A549 (cell line): ENCODE results near the gene PTPRJ. TPM values are rescaled to one million over a fixed set of nuclear protein-coding genes. Genes with fewer than 3 reads are reported as not detected.
A peak's percentile ranks its signal among the peaks of the same experiment; 100 is the strongest.

Experiments used
- ATAC-seq, 2 experiments: fragments of 200-7000 bp in 1 of 2; fragments of >200 bp in 1 of 2; cut with Nextera tagmentation in 1 of 2; cut with Tn5 transposase in 1 of 2; 3 replicates each; pipeline versions ENCODE4 v1.8.0 to v1.9.1; 2018 to 2020; ENCODE audit warnings: mild to moderate bottlenecking in 1 of 2, moderate library complexity in 1 of 2
- CTCF ChIA-PET: fragments of 300-600 bp; sonication (Branson Sonifier 250); formaldehyde crosslinking; extraction: SDS; loops from one replicate; lab custom pipeline; 2021; ENCODE audit warnings: antibody characterized with exemption, inconsistent platforms; lab: Yijun Ruan, JAX
- POLR2A ChIA-PET: fragments of 350-600 bp; formaldehyde crosslinking; extraction: SDS; loops from one replicate; lab custom pipeline; 2021; ENCODE audit warnings: antibody characterized with exemption, inconsistent platforms; lab: Yijun Ruan, JAX
- DNase-seq, 2 experiments: peaks; one replicate each; pipeline versions ENCODE4 v3.0.0 to v3.0.0-alpha.2; 2011 to 2016; ENCODE audit warnings: low read depth in 1 of 2, low spot score in 1 of 2
- FAIRE-seq: peaks from 2 replicates; lab custom pipeline; 2011; peaks lifted over from hg19 to GRCh38; lab: Jason Lieb, UNC
- H3K27ac ChIP-seq, 2 experiments: fragments of >200 bp; sonication (Bioruptor Twin); formaldehyde crosslinking; 3 replicates each; pipeline ENCODE4 v1.5.1; 2016 to 2017
- H3K4me1 ChIP-seq: fragments of >200 bp; sonication (Bioruptor Twin); formaldehyde crosslinking; 3 replicates; pipeline ENCODE4 v1.6.1; 2016
- H3K4me2 ChIP-seq: fragments of >200 bp; sonication (Bioruptor Twin); formaldehyde crosslinking; 3 replicates; pipeline ENCODE4 v1.6.1; 2016
- H3K4me3 ChIP-seq: fragments of >200 bp; sonication (Bioruptor Twin); formaldehyde crosslinking; 3 replicates; pipeline ENCODE4 v1.5.1; 2016
- H3K9me3 ChIP-seq: fragments of >200 bp; sonication (Bioruptor Twin); formaldehyde crosslinking; 3 replicates; pipeline ENCODE4 v1.6.1; 2016
- CEBPB ChIP-seq, 2 experiments: fragments of >200 bp in 1 of 2; sonication (Bioruptor Twin) in 1 of 2; formaldehyde crosslinking in 1 of 2; IDR thresholded peaks; 2 replicates each; pipeline ENCODE4 v1.6.1; 2012 to 2016
- CHD4 ChIP-seq: fragments of 200-600 bp; sonication (generic); IDR thresholded peaks from 2 replicates; pipeline ENCODE4 v1.6.1; 2016; ENCODE audit warnings: antibody characterized with exemption, mild to moderate bottlenecking, borderline replicate concordance
- ESRRA ChIP-seq: fragments of 150-350 bp; IDR thresholded peaks from 2 replicates; pipeline ENCODE4 v1.6.1; 2014; ENCODE audit warnings: mild to moderate bottlenecking, low read length, borderline replicate concordance
- FOSL2 ChIP-seq, 2 experiments: fragments of 450-650 bp in 1 of 2; fragments of >200 bp in 1 of 2; sonication (Bioruptor Twin) in 1 of 2; formaldehyde crosslinking; IDR thresholded peaks; 2 replicates each; pipeline versions ENCODE4 v1.5.0 to v1.6.1; 2016 to 2020; ENCODE audit warnings: mild to moderate bottlenecking in 1 of 2, moderate library complexity in 1 of 2
- GATA3 ChIP-seq: IDR thresholded peaks from 2 replicates; pipeline ENCODE4 v1.6.1; 2012; ENCODE audit warnings: borderline replicate concordance
- HDAC2 ChIP-seq: fragments of 200-600 bp; sonication (generic); IDR thresholded peaks from 2 replicates; pipeline ENCODE4 v1.6.1; 2016
- HEYL ChIP-seq: fragments of 250-450 bp; sonication (Bioruptor Pico); IDR thresholded peaks from 2 replicates; pipeline ENCODE4 v1.8.0; 2021; ENCODE audit warnings: mild to moderate bottlenecking, moderate library complexity
- JUN ChIP-seq, 2 experiments: fragments of >200 bp; sonication (Bioruptor Twin); formaldehyde crosslinking; IDR thresholded peaks; 2 replicates in 1 of 2; 3 replicates in 1 of 2; pipeline ENCODE4 v1.6.1; 2016 to 2017
- MAFK ChIP-seq: fragments of 450-650 bp; IDR thresholded peaks from 2 replicates; pipeline ENCODE4 v1.6.1; 2014; ENCODE audit not compliant: partially characterized antibody
- MAZ ChIP-seq: fragments of 150-350 bp; IDR thresholded peaks from 2 replicates; pipeline ENCODE4 v1.6.1; 2014; ENCODE audit warnings: antibody characterized with exemption, low read depth, low read length, borderline replicate concordance
- MYC ChIP-seq: IDR thresholded peaks from 2 replicates; pipeline ENCODE4 v1.6.1; 2012; ENCODE audit warnings: mild to moderate bottlenecking, inconsistent platforms, low read length, improper control_type of control experiment, borderline replicate concordance
- NFE2L2 ChIP-seq: fragments of 150-350 bp; conservative IDR thresholded peaks from 2 replicates; pipeline ENCODE4 v1.6.1; 2014; ENCODE audit warnings: low read length
- POLR2A ChIP-seq: IDR thresholded peaks from 2 replicates; pipeline ENCODE4 v1.6.1; 2012; ENCODE audit warnings: mild to moderate bottlenecking, low read length
- RAD21 ChIP-seq, 2 experiments: fragments of >200 bp in 1 of 2; sonication (Bioruptor Twin) in 1 of 2; formaldehyde crosslinking in 1 of 2; IDR thresholded peaks in 1 of 2; conservative IDR thresholded peaks in 1 of 2; 2 replicates in 1 of 2; 3 replicates in 1 of 2; pipeline ENCODE4 v1.6.1; 2012 to 2018; ENCODE audit warnings: inconsistent platforms in 1 of 2
- RFX5 ChIP-seq: fragments of 450-650 bp; IDR thresholded peaks from 2 replicates; pipeline ENCODE4 v1.7.1; 2014; ENCODE audit warnings: antibody characterized with exemption, mild to moderate bottlenecking, moderate library complexity
- SMC3 ChIP-seq: fragments of >200 bp; sonication (Bioruptor Twin); formaldehyde crosslinking; IDR thresholded peaks from 3 replicates; pipeline ENCODE4 v1.6.1; 2018; ENCODE audit warnings: inconsistent platforms
- SREBF2 ChIP-seq: fragments of 450-650 bp; IDR thresholded peaks from 2 replicates; pipeline ENCODE4 v1.6.1; 2014; ENCODE audit warnings: mild to moderate bottlenecking, moderate library complexity
- TFCP2L1 ChIP-seq: fragments of 250-450 bp; sonication (Bioruptor Pico); IDR thresholded peaks from 2 replicates; pipeline ENCODE4 v1.5.0; 2021; ENCODE audit warnings: mild to moderate bottlenecking
- TP53 ChIP-seq: fragments of 250-450 bp; sonication (Bioruptor Pico); IDR thresholded peaks from 2 replicates; pipeline ENCODE4 v1.5.0; 2021; ENCODE audit warnings: mild to moderate bottlenecking, moderate library complexity
- ZC3H11A ChIP-seq: fragments of 450-650 bp; IDR thresholded peaks from 2 replicates; pipeline ENCODE4 v1.6.1; 2014; ENCODE audit warnings: antibody characterized with exemption, mild to moderate bottlenecking
- WGBS: methylation state at CpG from one replicate; pipeline ENCODE4 v1.1.6; 2017; ENCODE audit errors: missing lambda C conversion rate; 5-methylcytosine and 5-hydroxymethylcytosine counted together
- polyA plus RNA-seq, 4 experiments: library from polyadenylated mRNA; depleted of rRNA in 3 of 4; stranded (reverse); fragments of >200 nt; fragmentation: RNase III in 1 of 4; extraction: RNeasy Plus Mini Kit Qiagen cat#74134 plus additional on column Dnase treatment in 1 of 4; gene quantifications; 2 replicates in 3 of 4; 3 replicates in 1 of 4; pipeline ENCODE4 v1.2.3, GENCODE V29; 2011 to 2017
- TF ChIP-seq, protein P1 (sequence below): fragments of 250-450 bp; sonication (Bioruptor Pico); IDR thresholded peaks from 2 replicates; pipeline ENCODE4 v1.5.0; 2020; ENCODE audit warnings: low read depth, mild to moderate bottlenecking, moderate library complexity
- TF ChIP-seq, protein P2 (sequence below): fragments of 150-350 bp; IDR thresholded peaks from 2 replicates; pipeline ENCODE4 v1.6.1; 2014; ENCODE audit warnings: low read depth, mild to moderate bottlenecking, low read length
- TF ChIP-seq, protein P3 (sequence below): IDR thresholded peaks from 2 replicates; pipeline ENCODE4 v1.6.1; 2012; ENCODE audit warnings: low read depth, borderline replicate concordance
- TF ChIP-seq, protein P4 (sequence below): fragments of 250-450 bp; sonication (Bioruptor Pico); IDR thresholded peaks from 2 replicates; pipeline ENCODE4 v1.5.0; 2021; ENCODE audit warnings: mild to moderate bottlenecking, moderate library complexity, borderline replicate concordance
- TF ChIP-seq, protein P5 (sequence below): IDR thresholded peaks from 2 replicates; pipeline ENCODE4 v1.6.1; 2012

The PTPRJ gene
- polyA plus RNA-seq, 2 of the 4 experiments (the other 2 are of a cell fraction), result 30.3 to 50.5 TPM

DNA sequence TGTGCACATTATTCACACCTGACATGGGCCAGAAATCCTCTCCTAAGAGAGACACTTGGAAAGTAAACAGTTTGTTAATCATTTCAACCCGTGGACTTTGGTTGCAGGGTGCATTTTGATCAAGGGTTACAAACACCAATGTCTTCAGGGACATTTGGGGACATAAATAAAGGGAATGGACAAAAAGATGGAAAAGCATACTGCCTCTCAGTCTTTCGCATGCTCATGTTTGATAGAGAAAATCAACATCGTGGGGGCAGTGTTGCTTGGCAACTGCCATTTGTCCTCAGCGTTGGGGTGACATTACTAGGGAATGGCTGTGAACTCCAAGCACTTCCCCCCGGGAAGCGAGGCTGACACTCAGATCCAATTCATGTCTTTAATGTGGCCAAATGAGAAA, 121.6 kb downstream of the PTPRJ start (continued):
- TF ChIP-seq, protein P1, sequence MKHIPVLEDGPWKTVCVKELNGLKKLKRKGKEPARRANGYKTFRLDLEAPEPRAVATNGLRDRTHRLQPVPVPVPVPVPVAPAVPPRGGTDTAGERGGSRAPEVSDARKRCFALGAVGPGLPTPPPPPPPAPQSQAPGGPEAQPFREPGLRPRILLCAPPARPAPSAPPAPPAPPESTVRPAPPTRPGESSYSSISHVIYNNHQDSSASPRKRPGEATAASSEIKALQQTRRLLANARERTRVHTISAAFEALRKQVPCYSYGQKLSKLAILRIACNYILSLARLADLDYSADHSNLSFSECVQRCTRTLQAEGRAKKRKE (CRISPR knock-in tag), result no peak
- TF ChIP-seq TP53 (CRISPR knock-in tag) (no peak), ZC3H11A (no peak), MAZ (no peak), GATA3 (no peak), NFE2L2 (no peak), FOSL2 (IDR thresholded peaks at IDR 0.05) (no peak), FOSL2 (CRISPR knock-in tag; IDR thresholded peaks at IDR 0.05) (no peak)
- TF ChIP-seq, protein P2, sequence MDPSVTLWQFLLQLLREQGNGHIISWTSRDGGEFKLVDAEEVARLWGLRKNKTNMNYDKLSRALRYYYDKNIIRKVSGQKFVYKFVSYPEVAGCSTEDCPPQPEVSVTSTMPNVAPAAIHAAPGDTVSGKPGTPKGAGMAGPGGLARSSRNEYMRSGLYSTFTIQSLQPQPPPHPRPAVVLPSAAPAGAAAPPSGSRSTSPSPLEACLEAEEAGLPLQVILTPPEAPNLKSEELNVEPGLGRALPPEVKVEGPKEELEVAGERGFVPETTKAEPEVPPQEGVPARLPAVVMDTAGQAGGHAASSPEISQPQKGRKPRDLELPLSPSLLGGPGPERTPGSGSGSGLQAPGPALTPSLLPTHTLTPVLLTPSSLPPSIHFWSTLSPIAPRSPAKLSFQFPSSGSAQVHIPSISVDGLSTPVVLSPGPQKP, result no peak

DNA sequence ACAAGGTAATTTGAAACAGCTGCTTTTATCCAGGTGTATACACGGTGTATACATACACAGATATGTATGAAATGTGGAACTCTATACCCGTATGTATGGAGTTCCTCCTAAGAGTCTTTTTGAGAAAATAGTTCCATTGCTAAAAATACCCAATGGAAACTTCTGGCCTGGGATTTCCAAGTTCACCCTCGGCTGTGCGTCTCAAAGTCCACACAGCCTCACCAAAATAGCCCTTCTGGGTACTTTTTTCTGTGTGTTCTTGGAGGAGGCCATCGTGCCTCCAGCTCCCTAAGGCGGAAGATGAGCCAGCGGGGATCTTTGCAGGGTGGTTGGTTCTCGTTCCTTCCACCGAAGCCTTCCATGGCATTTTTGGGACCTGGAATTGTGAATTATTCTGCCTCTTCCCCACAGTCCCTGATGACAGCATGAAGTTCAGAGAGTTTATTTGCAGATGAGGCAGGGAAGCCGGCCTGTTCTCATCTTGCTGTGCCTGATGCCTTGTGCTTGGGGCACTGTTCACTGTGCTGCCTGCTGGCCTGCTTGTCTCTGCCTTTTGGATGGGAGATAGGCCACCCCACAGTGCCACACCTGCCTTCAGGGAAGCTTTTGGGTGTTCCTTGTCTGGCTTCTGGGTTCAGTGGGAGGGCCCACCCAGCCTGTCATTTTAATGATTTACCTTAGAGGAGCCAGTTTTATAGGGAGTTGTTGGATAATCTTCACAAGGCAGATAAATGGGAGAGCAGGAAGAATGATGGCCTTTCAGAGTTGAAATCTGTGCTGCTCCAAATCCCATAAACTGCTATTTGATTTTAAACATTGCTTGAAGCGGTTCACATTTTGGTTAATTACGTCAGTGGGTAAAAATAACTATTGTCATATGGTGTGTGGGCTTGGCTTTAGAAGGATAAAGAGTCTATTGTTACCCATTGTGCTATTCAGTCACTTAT, 123.5 kb downstream of the PTPRJ start:
- CTCF ChIA-PET, result interaction anchor here (0.6 to 20.1 kb wide), 7 partner anchors 11 to 165 kb away, joined by 3 to 478 read pairs (median 3); no protein-coding TSS in a partner anchor
- no peak for TF ChIP-seq SREBF2
- TF ChIP-seq TP53 (CRISPR knock-in tag), result no peak
- TF ChIP-seq RFX5, result peak; percentile 88
- TF ChIP-seq, protein P3, sequence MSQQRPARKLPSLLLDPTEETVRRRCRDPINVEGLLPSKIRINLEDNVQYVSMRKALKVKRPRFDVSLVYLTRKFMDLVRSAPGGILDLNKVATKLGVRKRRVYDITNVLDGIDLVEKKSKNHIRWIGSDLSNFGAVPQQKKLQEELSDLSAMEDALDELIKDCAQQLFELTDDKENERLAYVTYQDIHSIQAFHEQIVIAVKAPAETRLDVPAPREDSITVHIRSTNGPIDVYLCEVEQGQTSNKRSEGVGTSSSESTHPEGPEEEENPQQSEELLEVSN, result 0 out of 2 replicates have a peak, but pooled peaks have one; percentile 5
- POLR2A ChIA-PET, result no interaction called here
- DNase-seq (peak in 1 of 2 experiments; percentile 63), FAIRE-seq (no peak), ATAC-seq (peak; percentile 52 to 62)
- Histone ChIP-seq H3K4me2 (peak overlapping the region; percentile 70), H3K9me3 (no peaks in the 10 kb centered on the region), H3K4me3 (no peak overlapping the region), H3K4me1 (peaks cover 93% of the 10 kb centered on the region), H3K27ac (peak overlapping the region; percentile 49 to 74)
- WGBS, result 55% methylated on average over 12 of the region's 12 CpGs

DNA sequence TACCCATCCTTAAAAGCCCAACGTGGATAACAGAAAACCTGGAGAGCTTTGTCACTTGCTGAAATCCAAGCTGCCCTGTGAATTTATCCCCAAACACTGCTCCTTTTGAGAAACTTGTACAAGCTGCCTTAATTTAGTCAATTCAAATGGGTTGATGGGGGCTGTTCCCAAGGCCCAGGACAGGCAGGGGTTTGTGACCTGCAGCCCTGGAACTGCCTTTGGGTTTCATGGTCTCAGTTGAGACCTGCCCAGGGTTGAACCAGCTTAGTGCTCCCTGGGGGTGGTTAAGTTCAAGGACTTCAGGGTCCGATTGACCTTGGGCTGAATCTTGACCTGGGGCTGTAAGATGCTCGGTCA, 124.2 kb downstream of the PTPRJ start:
- POLR2A ChIA-PET, result no interaction called here
- H3K27ac ChIP-seq, result peak overlapping the region; percentile 49 to 74
- no peak for DNase-seq
- H3K9me3 ChIP-seq, result no peaks in the 10 kb centered on the region
- FAIRE-seq, result no peak
- no peak overlapping the region for H3K4me3 ChIP-seq
- WGBS, result 61% methylated on average over 3 of the region's 3 CpGs
- H3K4me2 ChIP-seq, result peak overlapping the region; percentile 70
- CTCF ChIA-PET, result interaction anchor here (0.9 to 20.1 kb wide), 5 partner anchors 10 to 166 kb away, joined by 3 to 478 read pairs (median 4); no protein-coding TSS in a partner anchor
- TF ChIP-seq HDAC2, result no peak
- TF ChIP-seq GATA3, result no peak
- TF ChIP-seq MAFK, result no peak
- TF ChIP-seq TFCP2L1 (CRISPR knock-in tag), result no peak
- no peak for TF ChIP-seq CEBPB (IDR thresholded peaks at IDR 0.05)
- no peak for TF ChIP-seq SMC3
- TF ChIP-seq, protein P4, sequence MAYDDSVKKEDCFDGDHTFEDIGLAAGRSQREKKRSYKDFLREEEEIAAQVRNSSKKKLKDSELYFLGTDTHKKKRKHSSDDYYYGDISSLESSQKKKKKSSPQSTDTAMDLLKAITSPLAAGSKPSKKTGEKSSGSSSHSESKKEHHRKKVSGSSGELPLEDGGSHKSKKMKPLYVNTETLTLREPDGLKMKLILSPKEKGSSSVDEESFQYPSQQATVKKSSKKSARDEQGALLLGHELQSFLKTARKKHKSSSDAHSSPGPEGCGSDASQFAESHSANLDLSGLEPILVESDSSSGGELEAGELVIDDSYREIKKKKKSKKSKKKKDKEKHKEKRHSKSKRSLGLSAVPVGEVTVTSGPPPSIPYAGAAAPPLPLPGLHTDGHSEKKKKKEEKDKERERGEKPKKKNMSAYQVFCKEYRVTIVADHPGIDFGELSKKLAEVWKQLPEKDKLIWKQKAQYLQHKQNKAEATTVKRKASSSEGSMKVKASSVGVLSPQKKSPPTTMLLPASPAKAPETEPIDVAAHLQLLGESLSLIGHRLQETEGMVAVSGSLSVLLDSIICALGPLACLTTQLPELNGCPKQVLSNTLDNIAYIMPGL (CRISPR knock-in tag), result no peak
- no peak for TF ChIP-seq MYC
- no peak for TF ChIP-seq TP53 (CRISPR knock-in tag)
- TF ChIP-seq, protein P1 (CRISPR knock-in tag), result no peak
- no peak for TF ChIP-seq ESRRA
- no peak for TF ChIP-seq POLR2A
- no peak for TF ChIP-seq HEYL (CRISPR knock-in tag)
- no peak for TF ChIP-seq CHD4
- TF ChIP-seq, protein P5, sequence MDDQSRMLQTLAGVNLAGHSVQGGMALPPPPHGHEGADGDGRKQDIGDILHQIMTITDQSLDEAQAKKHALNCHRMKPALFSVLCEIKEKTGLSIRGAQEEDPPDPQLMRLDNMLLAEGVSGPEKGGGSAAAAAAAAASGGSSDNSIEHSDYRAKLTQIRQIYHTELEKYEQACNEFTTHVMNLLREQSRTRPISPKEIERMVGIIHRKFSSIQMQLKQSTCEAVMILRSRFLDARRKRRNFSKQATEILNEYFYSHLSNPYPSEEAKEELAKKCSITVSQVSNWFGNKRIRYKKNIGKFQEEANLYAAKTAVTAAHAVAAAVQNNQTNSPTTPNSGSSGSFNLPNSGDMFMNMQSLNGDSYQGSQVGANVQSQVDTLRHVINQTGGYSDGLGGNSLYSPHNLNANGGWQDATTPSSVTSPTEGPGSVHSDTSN, result no peak
- no peak for TF ChIP-seq JUN (IDR thresholded peaks at IDR 0.05)
- TF ChIP-seq RAD21 (conservative IDR thresholded peaks at IDR 0.05 in 1 of 2, IDR thresholded peaks at IDR 0.05 in 1 of 2), result no peak
- TF ChIP-seq ZC3H11A, result no peak
- no peak for TF ChIP-seq NFE2L2
- TF ChIP-seq, all 56 proteins: peak for 0
- no peak; a peak in 1 of 6 replicates for ATAC-seq
- H3K4me1 ChIP-seq, result peaks cover 99% of the 10 kb centered on the region
